HG02943 (cell line): Measurements from ENCODE around the gene HTRA2.
"Not testable (repeated sequence)": the region's sequence is repeated elsewhere in the genome, so short reads cannot be mapped to it uniquely, and the experiment has no call there.

Source experiments
- ATAC-seq: cut with Tn5 transposase; IDR thresholded peaks from one replicate; pipeline ENCODE4 v1.9.1; 2021; ENCODE audit warnings: mild to moderate bottlenecking, low read depth, moderate library complexity; ENCODE audit not compliant: unreplicated experiment

The HTRA2 gene

GRCh38 chr2:74556831-74557370 lies 27.2 kb downstream of the HTRA2 start:
- no peak for ATAC-seq

DNA sequence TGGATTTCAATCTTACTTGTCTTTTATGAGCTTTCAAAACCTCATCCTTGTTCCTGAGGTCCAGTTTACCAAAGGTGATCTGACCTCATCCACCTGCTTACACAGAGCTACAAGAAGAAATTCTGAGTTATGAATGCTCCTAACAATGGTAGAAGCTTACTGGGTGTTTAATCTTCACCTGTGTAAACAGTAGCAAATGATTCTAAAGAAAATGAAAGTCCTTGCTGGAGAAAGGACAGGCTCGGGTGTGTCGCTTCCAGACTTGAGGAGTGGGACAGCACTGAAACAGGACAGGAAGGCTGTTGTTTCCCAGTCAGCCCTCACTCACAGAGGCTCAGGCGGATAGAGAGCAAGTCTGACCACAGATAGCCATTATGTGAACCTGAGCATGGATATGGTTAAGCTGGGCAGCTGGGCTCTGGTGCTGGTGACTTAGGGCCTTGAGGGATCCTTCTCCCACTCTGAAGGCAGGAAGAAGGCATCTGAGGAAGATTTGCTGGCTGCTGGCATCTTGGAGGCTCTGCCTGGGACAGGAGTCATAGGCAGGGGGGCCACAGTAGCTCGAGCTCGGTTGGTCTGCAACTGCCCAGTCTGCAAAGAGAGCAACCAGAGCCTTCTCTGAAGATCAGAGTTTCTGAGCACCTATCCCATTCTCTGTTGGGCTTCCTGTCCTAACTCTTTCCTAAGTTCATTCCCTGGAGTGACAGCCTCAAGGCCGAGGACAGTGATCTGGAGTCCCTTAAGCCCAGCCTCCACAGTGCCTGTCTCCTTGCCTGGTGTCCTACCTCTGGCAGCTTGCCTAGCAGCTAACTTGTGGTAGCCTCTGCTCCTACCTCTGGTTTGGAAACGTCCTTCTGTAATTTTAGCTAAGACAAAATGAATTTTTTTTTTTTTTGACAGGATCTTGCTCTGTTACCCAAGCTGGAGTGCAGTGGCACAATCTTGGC lies 28.8 kb downstream of the HTRA2 start:
- no peak for ATAC-seq

DNA sequence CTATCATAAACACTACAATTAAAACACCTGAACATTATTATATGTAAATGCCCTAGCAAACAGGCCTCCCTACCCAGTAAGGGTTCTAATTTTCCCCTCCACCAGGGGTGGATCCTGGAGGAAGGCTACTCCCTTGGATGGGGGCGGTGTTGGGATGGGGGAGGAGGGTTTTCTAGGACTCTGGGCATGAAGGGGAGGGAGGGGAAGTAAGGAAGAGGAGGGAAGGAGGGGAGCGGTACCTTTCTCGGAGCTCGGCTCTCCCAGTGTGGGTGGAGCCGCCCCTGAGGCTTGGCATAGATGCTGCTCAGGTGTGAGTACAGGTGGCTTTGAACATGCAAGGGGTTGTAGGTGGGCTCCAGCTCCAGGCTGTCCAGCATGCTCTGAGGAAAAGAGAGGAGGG lies 30.2 kb downstream of the HTRA2 start:
- ATAC-seq: no peak

DNA sequence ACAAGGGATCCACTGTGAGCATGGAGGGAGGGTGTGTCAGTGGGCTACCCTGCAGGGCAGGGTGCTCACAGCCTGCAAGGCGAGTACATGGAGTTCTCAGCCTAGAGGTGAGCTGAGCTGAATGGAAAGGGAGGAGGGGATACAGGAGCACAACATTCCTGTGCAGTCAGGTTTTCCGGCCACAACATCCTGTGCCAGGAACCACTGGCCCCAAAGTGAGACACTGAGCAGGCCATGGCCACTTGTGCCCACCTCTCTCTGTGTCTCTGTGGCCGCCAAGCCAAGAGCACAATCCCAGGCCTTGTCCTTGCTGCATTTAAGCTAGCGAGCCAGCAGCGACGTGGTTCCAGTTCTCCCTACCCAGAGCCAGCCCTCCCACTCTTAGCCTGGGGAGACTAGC lies 30.9 kb downstream of the HTRA2 start:
- ATAC-seq: no peak

DNA sequence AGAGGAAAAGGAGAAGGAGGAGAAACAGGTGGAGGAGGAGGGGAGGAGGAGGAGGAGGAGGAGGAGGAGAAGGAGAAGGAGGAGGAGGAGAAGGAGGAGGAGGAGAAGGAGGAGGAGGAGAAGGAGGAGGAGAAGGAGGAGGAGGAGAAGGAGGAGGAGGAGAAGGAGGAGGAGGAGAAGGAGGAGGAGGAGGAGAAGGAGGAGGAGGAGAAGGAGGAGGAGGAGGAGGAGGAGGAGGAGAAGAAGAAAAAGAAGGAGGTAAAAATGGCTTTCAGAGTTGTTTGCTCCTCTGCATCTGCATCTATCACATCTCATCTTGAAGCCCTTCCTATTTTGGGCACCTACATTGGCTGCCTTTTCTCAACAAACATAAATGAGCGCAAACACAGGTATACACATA lies 31.3 kb downstream of the HTRA2 start:
- not testable (repeated sequence) for ATAC-seq

DNA sequence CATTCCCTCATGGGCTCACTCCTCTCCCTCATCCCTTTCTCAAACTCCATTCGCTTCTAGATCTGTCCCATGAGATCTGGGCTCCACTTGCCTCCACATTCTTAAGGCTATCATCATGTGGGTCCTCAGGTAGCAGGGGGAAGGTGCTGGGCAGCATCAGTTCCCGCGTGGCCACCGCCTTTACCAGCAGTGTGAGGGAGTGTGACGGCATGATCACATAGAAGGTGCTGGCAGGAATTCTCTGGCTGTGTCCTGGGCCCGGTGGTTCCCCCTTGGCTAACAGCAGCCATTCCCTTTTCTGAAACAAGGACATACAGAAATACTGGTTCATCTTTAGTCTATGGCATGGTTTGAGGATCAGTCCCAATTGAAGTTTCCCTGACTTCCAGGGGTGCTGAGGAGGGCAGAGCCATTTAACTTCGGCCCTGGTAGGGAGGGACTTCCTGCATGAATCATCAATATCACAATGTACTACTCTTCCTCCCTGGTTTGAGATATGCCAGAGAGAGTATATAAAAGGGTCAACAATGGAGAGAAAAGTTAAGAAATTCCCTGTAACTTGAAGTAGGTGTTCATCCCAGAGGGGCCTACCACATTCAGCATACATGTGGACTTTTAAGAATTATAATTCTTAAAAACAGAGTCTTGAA lies 32.5 kb downstream of the HTRA2 start:
- ATAC-seq: no peak

- no peak for ATAC-seq
These were observed 34.5 kb downstream of the HTRA2 start for GRCh38 chr2:74564222-74564621.

DNA sequence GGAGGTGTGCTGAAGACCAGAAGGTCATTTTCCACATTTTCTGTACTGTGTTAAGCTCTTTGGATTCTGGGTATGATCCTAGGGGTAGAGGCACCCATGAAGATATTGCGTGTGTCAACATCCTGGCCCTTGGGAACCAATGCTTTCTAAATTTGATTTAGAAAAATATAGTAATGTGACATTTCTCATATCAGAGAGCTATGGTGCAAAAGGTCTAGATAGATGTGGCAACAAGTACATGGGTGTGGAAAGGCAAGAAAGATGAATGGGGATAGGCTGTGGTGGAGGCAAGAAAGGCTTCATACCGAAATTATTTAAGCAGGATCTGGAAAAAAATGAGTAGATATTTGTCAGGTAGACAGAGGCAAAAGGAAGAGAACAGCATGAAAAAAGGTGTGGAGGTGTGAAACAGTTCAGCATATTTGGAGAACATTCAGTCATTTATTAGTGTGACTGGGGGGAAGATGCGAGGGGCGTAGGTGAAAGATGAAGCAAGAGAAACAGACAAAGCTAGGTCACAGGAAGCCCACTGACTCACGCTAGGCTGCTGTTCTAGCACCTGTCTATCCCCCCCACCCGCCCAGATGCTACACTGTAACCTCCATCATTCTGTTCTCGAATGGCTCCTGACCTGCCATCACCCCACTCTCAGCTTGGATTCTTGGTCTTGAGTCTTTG lies 36.5 kb downstream of the HTRA2 start:
- no peak for ATAC-seq

GRCh38 chr2:74566754-74567085 lies 37.0 kb downstream of the HTRA2 start:
- no peak for ATAC-seq

GRCh38 chr2:74567881-74568280 lies 38.1 kb downstream of the HTRA2 start:
- no peak for ATAC-seq

DNA sequence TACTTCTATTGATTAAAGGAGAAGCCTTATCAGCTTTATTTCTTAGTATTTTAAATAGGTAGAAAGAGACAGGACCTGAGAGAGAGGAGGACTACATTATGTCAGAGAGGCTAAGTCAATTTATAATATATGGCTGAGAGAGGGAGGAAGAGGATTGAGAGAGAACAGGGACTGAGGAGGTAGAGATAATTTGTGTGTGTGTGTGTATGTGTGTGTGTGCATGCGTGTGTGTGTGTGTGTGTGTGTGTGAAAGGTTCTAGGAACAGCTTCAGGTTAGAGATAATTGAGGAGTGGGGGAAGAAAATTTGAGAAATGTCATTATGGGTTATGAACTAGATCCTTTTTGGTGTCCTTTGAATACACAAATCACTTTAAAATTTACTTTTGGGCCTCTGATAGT lies 40.0 kb downstream of the HTRA2 start:
- ATAC-seq: no peak

DNA sequence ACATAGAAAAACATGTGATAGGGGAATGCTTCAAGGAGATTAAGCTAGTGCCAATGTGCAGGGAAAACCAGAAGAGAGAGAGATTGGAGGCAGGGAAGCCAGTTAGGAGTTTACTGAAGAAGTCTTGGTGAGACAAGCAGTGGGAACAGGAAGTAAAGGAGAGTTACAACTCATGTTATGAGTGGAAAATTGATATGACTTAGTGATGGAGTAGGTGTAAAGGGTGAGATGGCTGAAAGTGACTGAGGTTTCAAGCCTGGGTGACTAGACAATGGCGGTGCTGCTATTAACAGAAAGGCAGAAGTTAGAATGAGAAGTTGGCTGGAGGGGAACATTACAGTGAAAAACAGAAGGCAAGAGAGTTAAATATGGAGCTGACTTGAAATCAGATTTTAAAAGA lies 41.3 kb downstream of the HTRA2 start:
- ATAC-seq: no peak

- no peak for ATAC-seq
These were observed 42.6 kb downstream of the HTRA2 start for GRCh38 chr2:74572178-74572925.

GRCh38 chr2:74573747-74574562 lies 44.2 kb downstream of the HTRA2 start:
- no peak for ATAC-seq

DNA sequence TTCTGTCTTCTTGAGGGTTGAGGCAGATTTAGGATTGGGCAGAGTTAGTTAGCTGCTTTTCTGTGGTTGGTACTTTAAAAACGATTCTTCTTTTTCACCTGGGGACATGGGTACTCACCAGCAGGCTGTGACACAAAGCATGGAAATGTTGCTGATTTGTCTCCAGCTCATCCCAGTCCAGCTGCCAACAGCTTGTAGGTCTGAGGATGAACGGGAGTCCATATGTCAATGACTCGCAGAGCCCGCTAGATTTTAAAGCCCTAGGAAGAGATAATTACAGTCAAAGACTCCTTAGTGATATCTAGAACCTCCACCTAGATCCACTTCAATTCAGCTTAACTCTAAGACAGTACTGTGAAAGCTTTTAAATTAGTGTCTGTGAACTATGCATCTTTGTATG lies 45.6 kb downstream of the HTRA2 start:
- no peak for ATAC-seq

GRCh38 chr2:74576211-74576862 lies 46.6 kb downstream of the HTRA2 start:
- ATAC-seq: no peak

- no peak for ATAC-seq
These were observed 47.1 kb downstream of the HTRA2 start for GRCh38 chr2:74576863-74577229.

GRCh38 chr2:74577448-74577847 lies 47.7 kb downstream of the HTRA2 start:
- no peak for ATAC-seq

DNA sequence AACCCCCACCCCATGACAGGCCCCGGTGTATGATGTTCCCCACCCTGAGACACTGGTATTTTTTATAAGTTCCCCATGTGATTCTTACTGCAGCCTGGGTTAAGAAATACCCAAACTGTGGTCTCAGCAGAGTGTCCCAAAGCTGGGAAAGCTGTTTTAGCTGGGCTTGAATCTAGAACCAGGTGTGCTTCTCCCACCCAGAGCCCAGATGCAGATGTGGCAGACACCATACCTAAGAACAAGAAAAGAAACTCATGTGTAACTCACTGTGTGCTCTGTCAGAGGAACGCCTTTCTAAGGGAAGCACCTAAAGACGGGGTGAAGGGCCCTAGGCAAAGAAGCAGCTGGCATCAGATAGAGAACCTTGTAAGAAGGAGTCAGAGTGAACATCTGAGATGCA lies 48.7 kb downstream of the HTRA2 start:
- no peak for ATAC-seq
